Suprapubic skin (tissue), 3 donors: ENCODE data around the gene CRNN.

Experiments
- CTCF ChIP-seq, 2 donors: fragments of 200-600 bp in 1 of 2; fragments of 450-650 bp in 1 of 2; sonication (generic) in 1 of 2; IDR thresholded peaks; one replicate each; pipeline ENCODE4 v1.5.1; 2016 to 2019; ENCODE audit warnings: antibody characterized with exemption in 2 of 2, mild to moderate bottlenecking in 1 of 2, moderate library complexity in 1 of 2
- EP300 ChIP-seq: sonication (generic); formaldehyde crosslinking; IDR thresholded peaks from one replicate; pipeline ENCODE4 v1.6.1; 2017; ENCODE audit warnings: antibody characterized with exemption
- POLR2A ChIP-seq, 2 donors: fragments of 450-650 bp; IDR thresholded peaks; one replicate each; pipeline ENCODE4 v1.6.1; 2017; ENCODE audit warnings: antibody characterized with exemption in 2 of 2, mild to moderate bottlenecking in 2 of 2, moderate library complexity in 2 of 2

- TF ChIP-seq POLR2A (IDR thresholded peaks at IDR 0.05), result no peak
- TF ChIP-seq CTCF (IDR thresholded peaks at IDR 0.05), result no peak
- TF ChIP-seq EP300, result no peak
Observed at GRCh38 chr1:152444045-152444444, 30.0 kb upstream of the CRNN start.
